ENCODE measurements around the gene KCNG3.

The KCNG3 gene

DNA sequence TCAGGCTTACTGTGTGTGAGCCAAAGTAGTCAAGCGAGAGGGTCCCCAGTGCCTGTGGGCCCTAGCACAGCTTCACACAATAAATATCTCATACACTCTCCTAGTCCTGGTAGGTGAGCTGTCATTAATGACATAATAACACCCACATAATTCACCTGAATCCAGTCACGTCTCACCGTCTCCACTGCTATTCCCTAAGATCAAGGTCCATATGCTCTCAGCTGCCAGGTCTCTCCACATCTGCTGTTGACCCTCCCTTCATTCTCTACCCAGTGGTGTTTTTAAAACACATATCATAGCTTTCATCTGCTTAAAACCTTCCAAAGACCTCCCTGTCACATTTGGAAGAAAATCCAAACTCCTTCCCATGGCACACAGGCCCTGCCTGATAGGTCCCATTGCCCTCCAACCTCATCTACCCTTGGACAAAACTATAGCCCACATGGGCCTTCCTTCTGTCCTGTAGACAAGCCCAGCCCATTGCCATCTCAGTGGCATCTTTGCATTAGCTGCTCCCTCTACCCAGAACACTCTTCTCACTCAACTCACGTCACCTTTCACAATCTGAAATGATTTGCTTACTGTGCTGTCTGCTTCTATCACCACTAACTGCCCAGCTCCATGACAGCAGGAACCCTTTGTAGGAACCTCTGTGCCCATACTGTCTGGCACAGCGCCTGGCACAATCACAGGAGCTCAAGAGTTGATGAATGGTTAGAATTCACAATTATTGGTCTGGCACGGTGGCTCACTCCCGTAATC, 7.5 kb downstream of the KCNG3 start:
- no peak for DNase-seq

DNA sequence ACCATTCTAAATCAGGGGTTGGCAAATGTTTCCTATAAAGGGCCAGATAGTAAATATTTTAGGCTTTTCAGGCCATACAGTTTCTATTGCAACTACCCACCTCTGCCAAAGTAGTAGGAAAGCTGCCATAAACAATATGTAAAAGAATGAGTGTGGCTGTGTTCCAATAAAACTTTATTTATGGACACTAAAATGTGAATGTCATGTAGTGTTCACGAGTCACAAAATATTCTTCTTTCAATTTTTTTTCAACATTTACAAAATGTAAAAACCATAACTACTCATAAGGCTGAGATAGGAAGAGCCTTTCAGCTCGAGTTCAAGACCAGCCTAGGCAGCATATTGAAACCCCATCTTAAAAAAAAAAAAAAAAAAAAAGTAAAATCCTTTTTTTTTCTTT, 13.4 kb downstream of the KCNG3 start:
- no peak for DNase-seq

DNA sequence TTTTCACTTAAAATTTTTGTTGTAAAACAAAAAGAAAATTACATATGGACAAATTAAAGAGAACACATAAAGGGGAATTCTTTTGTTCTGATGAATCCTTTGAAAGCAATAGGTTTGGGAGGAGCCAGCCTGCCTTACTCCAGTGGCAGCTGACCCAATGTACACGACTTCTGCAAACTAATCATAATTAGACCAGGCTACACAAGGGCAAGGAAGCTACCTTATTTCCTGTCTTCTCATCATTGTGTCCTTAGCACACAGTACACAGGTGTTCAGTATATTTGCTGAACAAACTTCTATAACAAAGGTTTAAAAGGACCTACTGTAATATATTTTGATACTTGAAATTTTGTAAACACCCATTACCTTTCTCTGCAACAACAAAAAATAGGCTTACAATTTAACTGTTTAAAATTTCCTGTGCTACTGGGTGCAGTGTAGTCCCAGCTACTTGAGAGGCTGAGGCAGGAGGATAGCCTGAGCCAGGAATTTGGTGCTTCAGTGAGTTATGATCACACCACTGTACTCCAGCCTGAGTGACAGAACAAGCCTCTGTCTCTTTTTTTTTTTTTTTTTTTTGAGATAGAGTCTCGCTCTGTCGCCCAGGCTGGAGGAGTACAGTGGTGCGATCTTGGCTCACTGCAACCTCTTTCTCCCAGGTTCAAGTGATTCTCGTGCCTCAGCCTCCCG, 18.9 kb downstream of the KCNG3 start:
- no peak for DNase-seq

DNA sequence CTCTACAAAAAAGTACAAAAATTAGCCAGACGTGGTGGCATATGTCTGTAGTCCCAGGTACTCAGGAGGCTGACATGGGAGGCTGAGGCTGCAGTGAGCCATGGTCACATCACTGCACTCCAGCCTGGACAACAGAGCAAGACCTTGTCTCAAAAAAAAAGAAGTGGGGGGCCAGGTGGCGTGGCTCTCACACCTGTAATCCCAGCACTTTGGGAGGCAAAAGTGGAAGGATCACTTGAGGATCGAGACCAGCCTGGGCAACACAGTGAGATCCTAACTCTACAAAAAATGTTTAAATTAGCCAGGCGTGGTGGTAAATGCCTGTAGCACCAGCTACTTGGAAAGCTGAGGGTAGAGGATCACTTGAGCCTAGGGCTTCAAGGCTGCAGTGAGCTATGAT, 23.1 kb downstream of the KCNG3 start:
- no peak for DNase-seq

DNA sequence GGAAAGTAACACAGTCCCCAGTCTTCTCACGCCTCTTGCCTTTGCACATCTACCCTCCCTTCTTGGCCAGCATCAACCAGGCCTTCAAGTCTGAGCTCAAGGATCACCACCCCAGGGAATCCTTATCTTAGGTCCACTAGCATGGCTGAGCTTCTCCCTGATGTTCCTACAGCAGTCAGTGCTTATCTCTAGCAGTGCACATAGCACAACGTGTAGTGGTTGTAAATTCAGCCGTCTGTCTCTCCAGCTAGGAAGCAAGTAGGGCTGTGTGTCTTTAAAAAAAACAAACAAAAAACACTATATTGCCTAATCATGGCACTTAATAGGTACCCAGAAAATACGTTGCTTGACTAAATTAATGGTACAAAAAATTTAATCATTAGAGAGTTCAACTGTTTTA, 29.2 kb downstream of the KCNG3 start:
- DNase-seq, result no peak

- no peak for DNase-seq
Observed at GRCh38 chr2:42463570-42463969, 30.2 kb downstream of the KCNG3 start.

DNA sequence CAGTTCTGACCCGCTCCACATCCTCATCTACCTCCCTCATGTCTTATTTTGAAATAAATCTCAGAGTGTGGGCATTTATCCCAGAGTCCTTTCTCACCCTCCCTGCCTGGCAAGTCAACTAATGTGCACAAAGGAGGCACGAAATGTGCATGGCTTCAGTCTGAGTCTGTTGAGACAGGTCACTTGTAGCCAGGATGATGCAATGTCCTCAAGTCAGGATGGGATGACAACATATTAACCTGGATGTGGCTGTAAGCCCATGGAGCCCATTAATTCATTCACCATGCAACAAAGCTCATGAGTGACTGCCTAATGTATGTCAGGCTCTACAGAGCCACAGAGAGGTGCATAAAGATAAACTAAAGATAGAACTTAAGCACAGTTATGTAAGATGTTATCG, 34.5 kb downstream of the KCNG3 start:
- DNase-seq, result no peak

DNA sequence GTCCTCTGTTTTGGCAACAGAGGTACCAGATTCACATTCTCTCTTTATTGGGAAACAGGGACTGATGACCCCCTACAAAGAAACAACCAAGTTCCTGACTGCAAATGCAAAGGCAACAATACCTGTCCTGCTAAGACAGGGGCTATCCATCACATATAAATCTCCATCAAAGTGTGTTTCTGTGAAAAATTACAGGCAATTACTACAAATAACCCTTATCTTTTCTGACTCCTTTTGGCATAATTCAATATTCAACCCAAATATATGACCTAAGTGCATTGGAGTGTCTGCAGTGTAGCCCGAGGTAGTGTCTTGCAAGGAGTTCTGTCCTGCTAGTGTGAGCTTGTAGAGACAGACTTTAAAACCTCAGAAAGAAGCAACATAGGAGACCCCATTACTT, 35.4 kb downstream of the KCNG3 start:
- DNase-seq, result no peak

GRCh38 chr2:42457011-42457410, 36.8 kb downstream of the KCNG3 start:
- DNase-seq, result no peak

DNA sequence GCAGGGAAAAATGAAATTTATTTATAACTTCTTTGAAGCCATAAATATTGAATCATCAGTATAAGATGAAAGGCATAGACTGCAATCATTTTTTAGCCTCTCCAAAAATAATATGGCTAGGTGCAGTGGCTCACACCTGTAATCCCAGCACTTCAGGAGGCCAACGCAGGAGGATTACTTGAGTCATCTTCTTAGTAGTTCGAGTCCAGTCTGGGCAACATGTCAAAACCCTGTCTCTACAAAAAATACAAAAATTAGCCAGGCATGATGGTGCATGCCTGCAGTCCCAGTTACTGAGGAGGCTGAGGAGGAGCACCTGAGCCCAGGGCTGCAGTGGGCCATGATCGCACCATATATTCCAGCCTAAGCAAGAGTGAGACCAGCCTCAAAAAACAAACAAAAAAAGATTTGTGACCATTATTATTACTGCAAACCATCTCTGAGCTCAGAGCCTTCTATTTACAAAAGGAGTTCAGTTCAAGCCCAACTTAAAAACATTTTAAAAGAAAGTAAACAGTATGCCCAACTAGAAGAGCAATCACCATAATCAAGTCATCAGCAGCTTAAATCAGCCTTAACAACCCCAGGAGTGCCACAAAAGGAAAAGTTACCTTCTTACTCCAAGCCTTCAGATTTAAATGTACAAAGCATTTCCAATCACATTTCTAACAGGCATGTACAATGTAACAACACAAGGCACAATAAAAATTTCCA, 37.5 kb downstream of the KCNG3 start:
- DNase-seq, result no peak

DNA sequence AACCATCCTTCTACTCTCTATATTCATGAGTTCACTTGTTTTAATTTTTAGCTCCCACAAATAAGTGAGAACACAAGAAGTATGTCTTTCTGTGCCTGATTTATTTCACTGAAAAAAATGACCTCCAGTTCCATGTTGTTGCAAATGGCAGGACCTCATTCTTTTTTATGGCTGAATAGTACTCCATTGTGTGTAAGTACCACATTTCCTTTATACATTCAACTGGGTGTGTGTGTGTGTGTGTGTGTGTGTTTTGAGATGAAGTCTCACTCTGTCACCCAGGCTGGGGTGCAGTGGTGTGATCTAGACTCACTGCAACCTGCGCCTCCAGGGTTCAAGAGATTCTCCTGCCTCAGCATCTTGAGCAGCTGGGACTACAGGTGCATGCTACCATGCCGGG, 41.2 kb downstream of the KCNG3 start:
- DNase-seq, result no peak

GRCh38 chr2:42450136-42450535, 43.6 kb downstream of the KCNG3 start:
- DNase-seq, result no peak

GRCh38 chr2:42449163-42450087, 44.4 kb downstream of the KCNG3 start:
- DNase-seq, result no peak

DNA sequence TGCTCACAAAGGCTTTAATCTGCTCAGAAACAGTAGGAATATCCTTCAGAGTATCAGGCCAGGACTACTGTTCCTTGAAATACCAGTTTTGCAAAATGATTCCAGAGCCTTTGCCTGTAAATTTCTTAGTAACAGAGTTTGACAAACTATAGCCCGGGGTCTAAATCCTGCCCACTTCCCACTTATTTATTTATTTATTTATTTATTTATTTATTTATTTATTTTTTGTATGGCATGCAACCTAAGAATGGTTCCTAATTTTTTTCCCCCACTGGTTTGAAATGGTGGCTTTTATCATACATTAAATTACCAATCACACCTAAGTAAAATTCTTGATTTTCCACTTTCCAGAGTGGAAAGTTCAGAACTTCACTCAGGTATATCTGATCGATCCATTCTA, 45.6 kb downstream of the KCNG3 start:
- DNase-seq, result no peak

- DNase-seq, result no peak
Observed at GRCh38 chr2:42446503-42447271, 47.1 kb downstream of the KCNG3 start.

- DNase-seq, result no peak
Observed at GRCh38 chr2:42443718-42444399, 49.9 kb downstream of the KCNG3 start.

DNA sequence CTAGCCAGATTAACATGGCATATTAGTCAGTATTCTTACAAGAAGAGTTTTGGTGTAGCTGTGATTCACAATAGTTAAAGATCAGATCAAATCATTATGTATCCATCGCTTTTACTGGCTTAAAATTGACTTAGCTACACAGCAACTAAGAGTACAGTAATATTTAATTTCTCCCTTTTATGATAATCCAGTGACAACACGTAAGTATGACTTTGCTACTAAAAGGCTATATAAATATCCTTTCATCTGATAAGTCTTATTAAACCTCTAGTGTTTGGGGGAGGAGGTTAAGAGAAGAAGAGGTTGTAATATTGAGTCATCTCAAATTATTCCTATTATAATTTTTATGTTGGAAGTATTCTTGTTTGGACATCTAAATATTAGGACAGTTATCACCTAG, 51.0 kb downstream of the KCNG3 start:
- DNase-seq, result no peak

GRCh38 chr2:42438685-42439084, 55.1 kb downstream of the KCNG3 start:
- DNase-seq, result no peak

- no peak for DNase-seq
Observed at GRCh38 chr2:42436370-42436769, 57.4 kb downstream of the KCNG3 start.

- DNase-seq, result no peak
Observed at GRCh38 chr2:42435628-42436027, 58.2 kb downstream of the KCNG3 start.

DNA sequence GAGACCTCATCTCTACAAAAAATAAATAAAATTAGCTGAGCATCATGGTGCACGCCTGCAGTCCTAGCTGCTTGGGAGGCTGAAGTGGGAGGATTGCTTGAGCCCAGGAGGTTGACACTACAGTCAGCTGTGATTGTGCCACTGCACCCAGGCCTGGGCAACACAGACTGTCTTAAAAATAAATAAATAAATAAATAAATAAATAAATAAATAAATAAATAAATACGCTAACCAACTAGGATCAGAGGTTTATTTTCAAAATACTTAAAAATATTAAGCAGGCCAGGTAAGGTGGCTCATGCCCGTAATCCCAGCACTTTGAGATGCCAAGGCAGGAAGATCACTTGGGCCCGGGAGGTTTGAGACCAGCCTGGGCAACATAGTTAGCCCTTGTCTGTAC, 63.6 kb downstream of the KCNG3 start:
- no peak for DNase-seq

- DNase-seq, result no peak
Observed at GRCh38 chr2:42429352-42429751, 64.4 kb downstream of the KCNG3 start.
